PC-9 (cell line): ENCODE measurements around the gene ST6GALNAC3. TPM values are rescaled to one million over a fixed set of nuclear protein-coding genes. Genes with fewer than 3 reads are reported as not detected.
A peak's percentile ranks its signal among the peaks of the same experiment; 100 is the strongest.

ENCODE experiments used
- Bru-seq: library from RNA; stranded (reverse); fragments of 400-500 nt; gene quantifications from one replicate; lab custom pipeline; 2021; lab: Mats Ljungman, UMichigan
- BruChase-seq, 2 experiments: library from RNA; stranded (reverse); fragments of 400-500 nt; gene quantifications; one replicate each; lab custom pipeline; 2021; lab: Mats Ljungman, UMichigan
- BruUV-seq: library from RNA; stranded (reverse); fragments of 400-500 nt; replicated peaks from 2 replicates; lab custom pipeline; 2021; lab: Mats Ljungman, UMichigan
- CTCF ChIA-PET: fragments of 300-600 bp; sonication (Branson Sonifier 250); formaldehyde crosslinking; loops from one replicate; lab custom pipeline; 2022; ENCODE audit warnings: antibody characterized with exemption; lab: Charles Lee
- POLR2A ChIA-PET: fragments of 300-600 bp; sonication (Branson Sonifier 250); formaldehyde crosslinking; loops from one replicate; lab custom pipeline; 2022; ENCODE audit warnings: antibody characterized with exemption; ENCODE audit not compliant: unreplicated experiment; lab: Charles Lee
- DNase-seq, 2 experiments: peaks; one replicate each; pipeline versions ENCODE4 v3.0.0 to v3.0.0-alpha.2; 2015 to 2022; ENCODE audit warnings: mixed read lengths in 1 of 2
- H2AFZ ChIP-seq: fragments of 200-600 bp; sonication (generic); 2 replicates; pipeline ENCODE4 v1.8.1; 2017; ENCODE audit warnings: antibody characterized with exemption
- H3F3A ChIP-seq: fragments of 200-600 bp; sonication (generic); 2 replicates; pipeline ENCODE4 v1.8.1; 2017; ENCODE audit warnings: antibody characterized with exemption, mild to moderate bottlenecking, low read depth; ENCODE audit not compliant: insufficient read depth
- H3K27ac ChIP-seq: fragments of 200-600 bp; sonication (generic); 2 replicates; pipeline ENCODE4 v1.6.1; 2016; ENCODE audit warnings: mixed run types
- H3K27me3 ChIP-seq: fragments of 200-600 bp; sonication (generic); 2 replicates; pipeline ENCODE4 v1.6.1; 2016; ENCODE audit warnings: low read depth, mixed run types; ENCODE audit not compliant: insufficient read depth
- H3K36me3 ChIP-seq: fragments of 200-600 bp; sonication (generic); 2 replicates; pipeline ENCODE4 v1.6.1; 2016; ENCODE audit warnings: low read depth, mixed run types
- H3K4me1 ChIP-seq: fragments of 200-600 bp; sonication (generic); replicated peaks from 2 replicates; pipeline ENCODE4 v1.6.1; 2016; ENCODE audit warnings: mixed run types; ENCODE audit not compliant: insufficient read depth
- H3K4me2 ChIP-seq: fragments of 200-600 bp; sonication (generic); 2 replicates; pipeline ENCODE4 v1.6.1; 2017; ENCODE audit warnings: mixed run types
- H3K4me3 ChIP-seq: fragments of 200-600 bp; sonication (generic); 2 replicates; pipeline ENCODE4 v1.6.1; 2016; ENCODE audit warnings: mixed run types
- H3K79me2 ChIP-seq: fragments of 200-600 bp; sonication (generic); 2 replicates; pipeline ENCODE4 v1.6.1; 2017; ENCODE audit warnings: low read depth, mixed run types
- H3K9me2 ChIP-seq: fragments of 200-600 bp; sonication (generic); 2 replicates; pipeline ENCODE4 v1.8.1; 2017; ENCODE audit warnings: mild to moderate bottlenecking; ENCODE audit not compliant: insufficient read depth
- H3K9me3 ChIP-seq: fragments of 200-600 bp; sonication (generic); 2 replicates; pipeline ENCODE4 v1.8.1; 2016; ENCODE audit warnings: low read depth; ENCODE audit not compliant: insufficient read depth
- H4K20me1 ChIP-seq: fragments of 200-600 bp; sonication (generic); 2 replicates; pipeline ENCODE4 v1.8.1; 2017; ENCODE audit not compliant: insufficient read depth
- CTCF ChIP-seq: fragments of 200-600 bp; sonication (generic); conservative IDR thresholded peaks from 2 replicates; pipeline ENCODE4 v1.6.1; 2017; ENCODE audit warnings: mixed run types, antibody characterized with exemption, mild to moderate bottlenecking, moderate library complexity
- EZH2 ChIP-seq: fragments of 200-600 bp; sonication (generic); IDR thresholded peaks from 2 replicates; pipeline ENCODE4 v1.8.0; 2017; ENCODE audit warnings: antibody characterized with exemption, low read depth
- intact Hi-C: fragments of 100-400 bp; cut with micrococcal nuclease; formaldehyde crosslinking; loops from one replicate; pipeline ENCODE4 v1.10.0; 2022; ENCODE audit not compliant: unreplicated experiment
- long read RNA-seq: library from polyadenylated mRNA; stranded (forward); transcript quantifications from one replicate; pipeline ENCODE4 v2.0.0, GENCODE V29; 2022
- total RNA-seq: library from RNA; stranded (reverse); gene quantifications from 2 replicates; pipeline ENCODE4 v1.2.3, GENCODE V29; 2021

The ST6GALNAC3 gene
- total RNA-seq, result 0.04 TPM in 1 of 2 replicates, not detected in the other
- Bru-seq, nascent RNA, result percentile 7 among the genes with signal in this experiment
- percentile 10 among the genes with signal in this experiment for BruChase-seq, experiment 1, labeled RNA remaining after a 2-hour chase
- percentile 5 among the genes with signal in this experiment for BruChase-seq, experiment 2, labeled RNA remaining after a 6-hour chase
- long read RNA-seq, result 0 reads

- Histone ChIP-seq H2AFZ (no peak within 1 kb of the TSS), H3K9me3 (peaks cover 3% of the 10 kb centered on the region; the same call in 1 of the 2 replicates), H3K27me3 (no peaks in the 10 kb centered on the region), H4K20me1 (no peaks in the 10 kb centered on the region), H3K9me2 (no peaks in the 10 kb centered on the region; the same call in 1 of the 2 replicates), H3K27ac (no peak within 1 kb of the TSS), H3K4me3 (no peak within 1 kb of the TSS), H3K4me2 (no peak within 1 kb of the TSS), H3K36me3 (no peaks in the 10 kb centered on the region), H3K4me1 (no peaks in the 10 kb centered on the region), H3F3A (no peaks in the 10 kb centered on the region), H3K79me2 (no peaks in the 10 kb centered on the region)
- no peak for TF ChIP-seq EZH2
- no peak for TF ChIP-seq CTCF
- DNase-seq, result peak in 1 of 2 experiments; percentile 9
- intact Hi-C loops, result no loop called here
- ChIA-PET CTCF (interaction anchor here (0.6 kb wide), 1 partner anchor 321 kb away, joined by 3 read pairs; no protein-coding TSS in a partner anchor), POLR2A (no interaction called here)
- no TSS peak for BruUV-seq
Measured at GRCh38 chr1:76074321-76075187, at the start of gene ST6GALNAC3. ST6GALNAC3 (plus strand) TSS chr1:76074746.

GRCh38 chr1:76027341-76027740, 47.2 kb upstream of the ST6GALNAC3 start:
- no peak for DNase-seq
- Histone ChIP-seq H3K27me3 (peaks cover 8% of the 10 kb centered on the region; the same call in 1 of the 2 replicates), H3K9me2 (no peaks in the 10 kb centered on the region), H3K4me2 (no peak overlapping the region), H3K4me1 (no peaks in the 10 kb centered on the region), H3K36me3 (no peaks in the 10 kb centered on the region), H3K27ac (no peak overlapping the region), H4K20me1 (no peaks in the 10 kb centered on the region), H2AFZ (no peak overlapping the region), H3K4me3 (no peak overlapping the region), H3F3A (no peaks in the 10 kb centered on the region), H3K9me3 (no peaks in the 10 kb centered on the region), H3K79me2 (no peaks in the 10 kb centered on the region)
- TF ChIP-seq CTCF (no peak), EZH2 (no peak)
- POLR2A ChIA-PET, result no interaction called here
- BruUV-seq, result no TSS peak
- CTCF ChIA-PET, result no interaction called here
- intact Hi-C loops, result no loop called here

- H3K4me2 ChIP-seq, result no peak overlapping the region
- H3K4me1 ChIP-seq, result no peaks in the 10 kb centered on the region
- H2AFZ ChIP-seq, result no peak overlapping the region
- no peaks in the 10 kb centered on the region for H3K36me3 ChIP-seq
- H3K4me3 ChIP-seq, result no peak overlapping the region
- intact Hi-C loops, result no loop called here
- ChIA-PET CTCF (no interaction called here), POLR2A (no interaction called here)
- BruUV-seq, result no TSS peak
- no peaks in the 10 kb centered on the region for H3K9me3 ChIP-seq
- H3K9me2 ChIP-seq, result no peaks in the 10 kb centered on the region
- H3K27ac ChIP-seq, result no peak overlapping the region
- no peak for DNase-seq
- TF ChIP-seq EZH2 (no peak), CTCF (no peak)
- no peaks in the 10 kb centered on the region for H3F3A ChIP-seq
- no peaks in the 10 kb centered on the region for H3K79me2 ChIP-seq
- H3K27me3 ChIP-seq, result peaks cover 8% of the 10 kb centered on the region; the same call in 1 of the 2 replicates
- no peaks in the 10 kb centered on the region for H4K20me1 ChIP-seq
Measured at GRCh38 chr1:76029331-76029730, 45.2 kb upstream of the ST6GALNAC3 start.
